Measurements from ENCODE around the gene BACE2. TPM values are rescaled to one million over a fixed set of nuclear protein-coding genes. Genes with fewer than 3 reads are reported as not detected.

The BACE2 gene
- total RNA-seq, 1 donor from 2014 or later = 21.3 TPM

GRCh38 chr21:41317458-41317857 lies 149.5 kb downstream of the BACE2 start:
- no peak for DNase-seq (ENCODE audit: low read depth)

GRCh38 chr21:41318218-41318617 lies 150.3 kb downstream of the BACE2 start:
- DNase-seq (ENCODE audit: low read depth) = no peak

GRCh38 chr21:41319273-41319672 lies 151.3 kb downstream of the BACE2 start:
- no peak for DNase-seq (ENCODE audit: low read depth)

GRCh38 chr21:41321211-41321907 lies 153.4 kb downstream of the BACE2 start:
- no peak for DNase-seq (ENCODE audit: low read depth)

GRCh38 chr21:41321908-41322495 lies 154.0 kb downstream of the BACE2 start:
- no peak for DNase-seq (ENCODE audit: low read depth)

- no peak for DNase-seq (ENCODE audit: low read depth)
Measured at GRCh38 chr21:41322496-41323382, 154.8 kb downstream of the BACE2 start.

GRCh38 chr21:41325138-41325912 lies 157.4 kb downstream of the BACE2 start:
- no peak for DNase-seq (ENCODE audit: low read depth)

GRCh38 chr21:41326414-41327080 lies 158.6 kb downstream of the BACE2 start:
- DNase-seq (ENCODE audit: low read depth) = no peak

GRCh38 chr21:41327753-41328152 lies 159.8 kb downstream of the BACE2 start:
- DNase-seq (ENCODE audit: low read depth) = no peak

GRCh38 chr21:41328660-41329607 lies 161.0 kb downstream of the BACE2 start:
- no peak for DNase-seq (ENCODE audit: low read depth)

Small RNAs within 50 kb of the gene (microRNA-seq; reads per million reads assigned to microRNA genes)
- gene MIR3197 = not detected

Other genes with a start within 250 kb of the BACE2 start
- not detected in 2 replicates for gene FAM3B, start 148.6 kb downstream of the BACE2 start, total RNA-seq
- gene MX2, start 193.9 kb downstream of the BACE2 start, total RNA-seq = 0.57 and 0.91 TPM in 2 replicates